HepG2 (cell line): ENCODE results near the gene PTCD2. TPM values are rescaled to one million over a fixed set of nuclear protein-coding genes. Genes with fewer than 3 reads are reported as not detected.

Source experiments
- ATAC-seq: fragments of 200-7000 bp; cut with Tn5 transposase; 3 replicates; pipeline ENCODE4 v1.9.1; 2020; ENCODE audit warnings: mild to moderate bottlenecking, moderate library complexity
- BruUV-seq: library from RNA; stranded (reverse); fragments of 400-500 nt; replicated peaks from 2 replicates; lab custom pipeline; 2021; lab: Mats Ljungman, UMichigan
- CTCF ChIA-PET: fragments of 300-600 bp; formaldehyde crosslinking; extraction: SDS; loops from one replicate; lab custom pipeline; 2021; ENCODE audit warnings: low total read pairs, inconsistent platforms, low intra/inter-chr PET ratio; lab: Yijun Ruan, JAX
- POLR2A ChIA-PET: fragments of 350-600 bp; sonication (Branson Sonifier 250); formaldehyde crosslinking; loops from one replicate; lab custom pipeline; 2020; ENCODE audit warnings: antibody characterized with exemption, inconsistent platforms; lab: Yijun Ruan, JAX
- DNase-seq: peaks from one replicate; pipeline ENCODE4 v3.0.0-alpha.2; 2015; ENCODE audit warnings: low spot score
- FAIRE-seq: peaks from 3 replicates; lab custom pipeline; 2011; peaks lifted over from hg19 to GRCh38; lab: Jason Lieb, UNC
- H2AFZ ChIP-seq: one replicate; pipeline ENCODE4 v1.6.1; 2011; ENCODE audit warnings: low read length, inconsistent platforms
- H3K27ac ChIP-seq: fragments of 300-600 bp; 3 replicates; pipeline ENCODE4 v1.8.0; 2011; ENCODE audit warnings: mixed run types, mild to moderate bottlenecking, mixed read lengths, low read length, inconsistent platforms; ENCODE audit not compliant: insufficient read depth; ENCODE audit errors: extremely low read length
- H3K27me3 ChIP-seq, 2 experiments: fragments of 200-600 bp in 1 of 2; 2 replicates in 1 of 2; 3 replicates in 1 of 2; pipeline versions ENCODE4 v1.6.0 to v1.8.0; 2011; ENCODE audit warnings: low read length in 2 of 2, mild to moderate bottlenecking in 2 of 2, moderate library complexity in 2 of 2, inconsistent platforms in 1 of 2; ENCODE audit not compliant: insufficient read depth in 2 of 2, control insufficient read depth in 1 of 2
- H3K36me3 ChIP-seq, 2 experiments: fragments of 200-600 bp in 1 of 2; replicated peaks in 1 of 2; 2 replicates in 1 of 2; 3 replicates in 1 of 2; pipeline versions ENCODE4 v1.5.1 to v1.8.0; 2011; ENCODE audit warnings: low read length in 2 of 2, inconsistent platforms in 1 of 2; ENCODE audit not compliant: insufficient read depth in 2 of 2, control insufficient read depth in 1 of 2
- H3K4me1 ChIP-seq: 2 replicates; pipeline ENCODE4 v1.5.1; 2012; ENCODE audit warnings: low read length, inconsistent platforms; ENCODE audit not compliant: insufficient read depth
- H3K4me2 ChIP-seq: 2 replicates; pipeline ENCODE4 v1.6.0; 2011; ENCODE audit warnings: low read depth, low read length, inconsistent platforms
- H3K4me3 ChIP-seq, 3 experiments: fragments of 200-600 bp in 1 of 3; sonication (generic), shearing (Covaris generic) in 1 of 3; replicated peaks in 1 of 3; 2 replicates each; pipeline ENCODE4 v1.5.1; 2011 to 2016; ENCODE audit warnings: low read length in 3 of 3, inconsistent platforms in 2 of 3, low read depth in 2 of 3, mild to moderate bottlenecking in 2 of 3, control low read depth in 1 of 3, mixed read lengths in 1 of 3; ENCODE audit not compliant: insufficient read depth in 1 of 3
- H3K79me2 ChIP-seq: one replicate; pipeline ENCODE4 v1.6.1; 2011; ENCODE audit warnings: low read length, inconsistent platforms; ENCODE audit not compliant: insufficient read depth
- H3K9ac ChIP-seq: 2 replicates; pipeline ENCODE4 v1.6.0; 2011; ENCODE audit warnings: mild to moderate bottlenecking, low read depth, low read length, inconsistent platforms; ENCODE audit not compliant: insufficient read depth
- H3K9me3 ChIP-seq: 2 replicates; pipeline ENCODE4 v1.5.1; 2012; ENCODE audit warnings: mild to moderate bottlenecking, low read length
- H4K20me1 ChIP-seq: 2 replicates; pipeline ENCODE4 v1.6.0; 2011; ENCODE audit warnings: inconsistent platforms, mild to moderate bottlenecking, low read length, moderate library complexity; ENCODE audit not compliant: insufficient read depth
- GZF1 ChIP-seq: sonication (generic); formaldehyde crosslinking; IDR thresholded peaks from 2 replicates; pipeline ENCODE4 v1.5.1; 2020; ENCODE audit warnings: mild to moderate bottlenecking, missing genetic modification reagents
- REL ChIP-seq: sonication (generic); formaldehyde crosslinking; conservative IDR thresholded peaks from 2 replicates; pipeline ENCODE4 v1.8.0; 2022; ENCODE audit warnings: mild to moderate bottlenecking, missing genetic modification reagents, moderate library complexity
- SIX1 ChIP-seq: sonication (generic); formaldehyde crosslinking; IDR thresholded peaks from 2 replicates; pipeline ENCODE4 v1.4.0; 2020; ENCODE audit warnings: missing genetic modification reagents, borderline replicate concordance
- ZIK1 ChIP-seq: sonication (generic); formaldehyde crosslinking; IDR thresholded peaks from 2 replicates; pipeline ENCODE4 v1.5.0; 2020; ENCODE audit warnings: mild to moderate bottlenecking, low read depth, missing genetic modification reagents, borderline replicate concordance
- ZMYM4 ChIP-seq: sonication (generic); formaldehyde crosslinking; IDR thresholded peaks from 2 replicates; pipeline ENCODE4 v1.8.1; 2023; ENCODE audit warnings: mild to moderate bottlenecking, missing genetic modification reagents
- ZNF382 ChIP-seq: sonication (generic); formaldehyde crosslinking; IDR thresholded peaks from 2 replicates; pipeline ENCODE4 v1.5.0; 2020; ENCODE audit warnings: missing genetic modification reagents, mild to moderate bottlenecking, borderline replicate concordance
- ZNF562 ChIP-seq: sonication (generic); formaldehyde crosslinking; IDR thresholded peaks from 2 replicates; pipeline ENCODE4 v1.8.0; 2022; ENCODE audit warnings: missing genetic modification reagents, borderline replicate concordance
- WGBS: methylation state at CpG from one replicate; pipeline ENCODE4 v1.1.6; 2017; ENCODE audit warnings: low lambda C conversion rate; 5-methylcytosine and 5-hydroxymethylcytosine counted together
- in situ Hi-C: cut with HindIII; loops from 2 replicates; pipeline ENCODE4 v1.10.0; 2017; ENCODE audit warnings: low pct_unique_long_range_greater_than_20kb; ENCODE audit not compliant: extremely low pct_ligation_motif_present
- intact Hi-C: fragments of 100-400 bp; cut with micrococcal nuclease; formaldehyde crosslinking; loops from one replicate; pipeline ENCODE4 v1.10.0; 2022; ENCODE audit not compliant: unreplicated experiment
- polyA plus RNA-seq, 8 experiments: library from polyadenylated mRNA; depleted of rRNA in 3 of 8; stranded (reverse) in 7 of 8; unstranded in 1 of 8; fragments of >200 nt; fragmentation: Illumina TruSeq in 4 of 8; extraction: Trizol in 4 of 8; gene quantifications; 2 replicates each; pipeline versions ENCODE4 v1.2.1 to v1.2.3, GENCODE V29; 2011 to 2016; ENCODE audit warnings: low read depth in 4 of 8, missing spikeins in 1 of 8, mixed read lengths in 1 of 8; ENCODE audit not compliant: insufficient read depth in 1 of 8
- total RNA-seq, 5 experiments: library from RNA; depleted of rRNA; stranded (reverse); fragments of >200 nt; fragmentation: Illumina TruSeq; extraction: Trizol; gene quantifications; 2 replicates each; pipeline ENCODE4 v1.2.3, GENCODE V29; 2016; ENCODE audit warnings: low read depth in 1 of 5
- TF ChIP-seq, protein P1 (sequence below): sonication (generic); formaldehyde crosslinking; IDR thresholded peaks from 2 replicates; pipeline ENCODE4 v1.5.1; 2020; ENCODE audit warnings: missing genetic modification reagents, mild to moderate bottlenecking, borderline replicate concordance

PTCD2 gene
- total and polyA plus RNA-seq, 2 of the 13 experiments (the other 11 are each of a cell fraction or from before 2014, with no cell fraction given): 5.3 to 6.4 TPM

DNA sequence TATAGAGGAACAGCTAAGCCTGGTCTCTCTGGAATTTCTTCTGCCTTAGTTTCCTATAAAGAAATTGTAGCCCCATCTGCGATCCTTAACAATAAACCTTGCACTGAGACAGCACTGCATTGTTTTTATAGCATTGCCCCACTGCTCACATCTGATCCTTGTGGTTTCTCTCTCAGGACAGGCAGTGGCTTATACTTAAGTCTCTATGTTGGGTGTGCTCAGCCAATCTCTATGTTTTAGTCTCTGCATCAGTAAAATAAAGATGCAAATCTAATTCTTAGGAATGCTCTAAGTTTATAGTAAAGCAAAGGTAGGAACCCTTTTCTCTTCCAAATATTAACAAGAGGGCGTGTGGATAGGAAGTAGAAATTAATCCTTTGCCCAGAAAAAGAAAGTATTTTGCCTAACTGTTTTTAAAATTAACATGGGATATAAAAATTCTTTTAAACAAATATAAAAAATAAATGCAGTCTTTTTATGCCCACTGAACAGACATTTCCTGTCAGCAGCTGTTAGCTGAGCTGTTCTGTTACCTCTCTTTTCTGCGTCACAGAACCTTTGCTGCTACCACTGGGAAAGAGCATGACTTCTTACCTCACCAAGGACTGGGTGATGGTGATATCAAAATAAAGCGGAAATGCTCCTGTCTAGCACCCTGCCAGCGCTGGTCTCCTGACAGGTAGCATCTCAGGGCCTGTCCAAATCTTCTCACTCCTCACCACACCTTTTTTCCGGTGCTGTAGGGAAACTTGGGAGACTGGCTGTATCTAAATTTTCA lies 29.6 kb upstream of the PTCD2 start:
- Histone ChIP-seq H2AFZ (no peak overlapping the region), H3K79me2 (peaks cover 15% of the 10 kb centered on the region), H3K36me3 (peaks cover 2 to 36% of the 10 kb centered on the region in 2 experiments), H3K27me3 (no peaks in the 10 kb centered on the region), H3K9ac (no peak overlapping the region), H3K9me3 (no peaks in the 10 kb centered on the region), H4K20me1 (no peaks in the 10 kb centered on the region), H3K4me3 (no peak overlapping the region), H3K4me1 (peaks cover 43% of the 10 kb centered on the region)
- WGBS: over 99% methylated on average over 6 of the region's 6 CpGs
- DNase-seq: no peak
- POLR2A ChIA-PET: no interaction called here
- ATAC-seq: no peak
- intact Hi-C loops (no loop called here), in situ Hi-C loops (no loop called here)
- BruUV-seq: no TSS peak
- TF ChIP-seq ZIK1 (CRISPR knock-in tag): no peak
- TF ChIP-seq SIX1 (CRISPR knock-in tag): no peak
- no peak for TF ChIP-seq GZF1
- no peak for TF ChIP-seq ZNF562 (CRISPR knock-in tag)
- TF ChIP-seq, protein P1, sequence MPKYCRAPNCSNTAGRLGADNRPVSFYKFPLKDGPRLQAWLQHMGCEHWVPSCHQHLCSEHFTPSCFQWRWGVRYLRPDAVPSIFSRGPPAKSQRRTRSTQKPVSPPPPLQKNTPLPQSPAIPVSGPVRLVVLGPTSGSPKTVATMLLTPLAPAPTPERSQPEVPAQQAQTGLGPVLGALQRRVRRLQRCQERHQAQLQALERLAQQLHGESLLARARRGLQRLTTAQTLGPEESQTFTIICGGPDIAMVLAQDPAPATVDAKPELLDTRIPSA (CRISPR knock-in tag): no peak
- TF ChIP-seq REL (CRISPR knock-in tag): no peak
- no peak for TF ChIP-seq ZMYM4 (CRISPR knock-in tag)
- TF ChIP-seq ZNF382 (CRISPR knock-in tag): no peak
- TF ChIP-seq, all 625 proteins: peak for 0
- no peak for FAIRE-seq
- CTCF ChIA-PET: no interaction called here
- H3K4me2 ChIP-seq: no peak overlapping the region
- H3K27ac ChIP-seq: no peak overlapping the region
